ENCODE results near the gene CXCL10. TPM values are rescaled to one million over a fixed set of nuclear protein-coding genes. Genes with fewer than 3 reads are reported as not detected.
"Not testable (repeated sequence)": the region's sequence is repeated elsewhere in the genome, so short reads cannot be mapped to it uniquely, and the experiment has no call there.

CXCL10 gene
- total RNA-seq, 1 donor from 2014 or later: not detected

- no peak for ATAC-seq
- DNase-seq (ENCODE audit: missing footprints): no peak
- intact Hi-C loops (cut with DNase I): no loop called here
Observed at GRCh38 chr4:76001700-76002099, 21.6 kb downstream of the CXCL10 start.

GRCh38 chr4:76000279-76000678 lies 23.0 kb downstream of the CXCL10 start:
- ATAC-seq (no peak), DNase-seq (ENCODE audit: missing footprints) (no peak)
- intact Hi-C loops (cut with DNase I): no loop called here

GRCh38 chr4:75998525-75999147 lies 24.7 kb downstream of the CXCL10 start:
- DNase-seq (ENCODE audit: missing footprints); intact Hi-C loops (cut with DNase I); ATAC-seq: not testable (repeated sequence)

GRCh38 chr4:75997946-75998345 lies 25.4 kb downstream of the CXCL10 start:
- ATAC-seq: no peak
- intact Hi-C loops (cut with DNase I): no loop called here
- DNase-seq (ENCODE audit: missing footprints): no peak

- intact Hi-C loops (cut with DNase I): no loop called here
Observed at GRCh38 chr4:75997081-75997480, 26.2 kb downstream of the CXCL10 start.

GRCh38 chr4:75995727-75996126 lies 27.6 kb downstream of the CXCL10 start:
- intact Hi-C loops (cut with DNase I): loop anchor here (1.0 kb wide), 1 partner anchor 72 kb away; no protein-coding TSS in a partner anchor
- ATAC-seq: no peak
- no peak for DNase-seq (ENCODE audit: missing footprints)

More at GRCh38 chr4:75997081-75997480, 26.2 kb downstream of the CXCL10 start:
- ATAC-seq (no peak), DNase-seq (ENCODE audit: missing footprints) (no peak)

- intact Hi-C loops (cut with DNase I): loop anchor here (5.0 kb wide), 1 partner anchor 95 kb away; no protein-coding TSS in a partner anchor
- ATAC-seq (no peak), DNase-seq (ENCODE audit: missing footprints) (no peak)
Observed at GRCh38 chr4:75992462-75992861, 30.8 kb downstream of the CXCL10 start.

GRCh38 chr4:75989846-75990528 lies 33.3 kb downstream of the CXCL10 start:
- DNase-seq (ENCODE audit: missing footprints) (no peak), ATAC-seq (no peak)
- intact Hi-C loops (cut with DNase I): loop anchor here (5.0 kb wide), 1 partner anchor 97 kb away; no protein-coding TSS in a partner anchor

GRCh38 chr4:75985116-75985515 lies 38.2 kb downstream of the CXCL10 start:
- DNase-seq (ENCODE audit: missing footprints): no peak
- no peak for ATAC-seq
- intact Hi-C loops (cut with DNase I): no loop called here

GRCh38 chr4:75980576-75980975 lies 42.7 kb downstream of the CXCL10 start:
- intact Hi-C loops (cut with DNase I): no loop called here
- DNase-seq (ENCODE audit: missing footprints) (no peak), ATAC-seq (no peak)

- ATAC-seq (no peak), DNase-seq (ENCODE audit: missing footprints) (no peak)
- intact Hi-C loops (cut with DNase I): no loop called here
Observed at GRCh38 chr4:75976177-75976576, 47.1 kb downstream of the CXCL10 start.

- ATAC-seq: no peak
- intact Hi-C loops (cut with DNase I): no loop called here
- DNase-seq (ENCODE audit: missing footprints): no peak
Observed at GRCh38 chr4:75973766-75974165, 49.5 kb downstream of the CXCL10 start.

Other genes with a start within 250 kb of the CXCL10 start
- gene PPEF2, start 121.0 kb downstream of the CXCL10 start, total RNA-seq: not detected
- 9.1 TPM for gene NAAA, start 82.5 kb downstream of the CXCL10 start, total RNA-seq
- 20.3 TPM for gene SDAD1, start 32.6 kb downstream of the CXCL10 start, total RNA-seq
- gene CXCL9, start 16.0 kb downstream of the CXCL10 start, total RNA-seq: 0.35 TPM
- not detected for gene CXCL11, start 12.6 kb upstream of the CXCL10 start, total RNA-seq
- gene ART3, start 51.2 kb upstream of the CXCL10 start, total RNA-seq: 136 TPM
- gene NUP54, start 124.9 kb upstream of the CXCL10 start, total RNA-seq: 21.6 TPM
- gene SCARB2, start 190.3 kb upstream of the CXCL10 start, total RNA-seq: 102 TPM
- 2.4 TPM for gene FAM47E, start 228.2 kb upstream of the CXCL10 start, total RNA-seq